GM19455 (cell line): Measurements from ENCODE around the gene VEPH1.

ENCODE experiments used
- ATAC-seq: cut with Tn5 transposase; IDR thresholded peaks from one replicate; pipeline ENCODE4 v1.9.1; 2021; ENCODE audit not compliant: unreplicated experiment

VEPH1 gene

GRCh38 chr3:157479464-157480243, 23.6 kb downstream of the VEPH1 start:
- ATAC-seq: no peak

- ATAC-seq: no peak
These were observed 25.8 kb downstream of the VEPH1 start for GRCh38 chr3:157477441-157477840.

- no peak for ATAC-seq
These were observed 27.2 kb downstream of the VEPH1 start for GRCh38 chr3:157475921-157476414.

- ATAC-seq: no peak
These were observed 30.6 kb downstream of the VEPH1 start for GRCh38 chr3:157472648-157473047.

- no peak for ATAC-seq
These were observed 32.2 kb downstream of the VEPH1 start for GRCh38 chr3:157471064-157471463.

GRCh38 chr3:157469561-157470294, 33.5 kb downstream of the VEPH1 start:
- ATAC-seq: no peak

GRCh38 chr3:157467200-157467599, 36.0 kb downstream of the VEPH1 start:
- ATAC-seq: no peak

- no peak for ATAC-seq
These were observed 37.5 kb downstream of the VEPH1 start for GRCh38 chr3:157465741-157466140.

GRCh38 chr3:157464321-157464720, 38.9 kb downstream of the VEPH1 start:
- ATAC-seq: no peak

- ATAC-seq: no peak
These were observed 39.4 kb downstream of the VEPH1 start for GRCh38 chr3:157463816-157464215.

- no peak for ATAC-seq
These were observed 43.0 kb downstream of the VEPH1 start for GRCh38 chr3:157460253-157460652.

GRCh38 chr3:157459706-157460105, 43.5 kb downstream of the VEPH1 start:
- no peak for ATAC-seq

- ATAC-seq: no peak
These were observed 49.4 kb downstream of the VEPH1 start for GRCh38 chr3:157453824-157454223.

GRCh38 chr3:157452097-157452496, 51.1 kb downstream of the VEPH1 start:
- ATAC-seq: no peak

GRCh38 chr3:157447026-157447694, 56.1 kb downstream of the VEPH1 start:
- ATAC-seq: no peak

- ATAC-seq: no peak
These were observed 57.4 kb downstream of the VEPH1 start for GRCh38 chr3:157445857-157446256.

GRCh38 chr3:157444797-157445184, 58.4 kb downstream of the VEPH1 start:
- ATAC-seq: no peak

- ATAC-seq: no peak
These were observed 59.1 kb downstream of the VEPH1 start for GRCh38 chr3:157443905-157444796.

- no peak for ATAC-seq
These were observed 60.5 kb downstream of the VEPH1 start for GRCh38 chr3:157442729-157443128.

GRCh38 chr3:157441102-157441624, 62.1 kb downstream of the VEPH1 start:
- ATAC-seq: no peak
